ENCODE measurements around the gene C20orf173. TPM values are rescaled to one million over a fixed set of nuclear protein-coding genes. Genes with fewer than 3 reads are reported as not detected.

Gene C20orf173
- total RNA-seq, 1 experiment from 2014 or later: not detected

GRCh38 chr20:35578469-35578868 lies 49.0 kb upstream of the C20orf173 start:
- no peak for TF ChIP-seq KAT7 (CRISPR knock-in tag; IDR thresholded peaks at IDR 0.05; ENCODE audit: borderline replicate concordance)
- no peak for TF ChIP-seq RORB (CRISPR knock-in tag; IDR thresholded peaks at IDR 0.05)
- TF ChIP-seq CBFB (CRISPR knock-in tag; IDR thresholded peaks at IDR 0.05; ENCODE audit: low read depth): no peak
- TF ChIP-seq ZNF317 (CRISPR knock-in tag; IDR thresholded peaks at IDR 0.05; ENCODE audit: borderline replicate concordance, low read depth): no peak
- no peak for TF ChIP-seq ELF4 (CRISPR knock-in tag; IDR thresholded peaks at IDR 0.05; ENCODE audit: low read depth)
- no peak for TF ChIP-seq ZBTB43 (CRISPR knock-in tag; IDR thresholded peaks at IDR 0.05)
- no peak for TF ChIP-seq SMAD3 (CRISPR knock-in tag; IDR thresholded peaks at IDR 0.05; ENCODE audit: borderline replicate concordance)
- TF ChIP-seq ZNF423 (CRISPR knock-in tag; IDR thresholded peaks at IDR 0.05): no peak
- no peak for TF ChIP-seq PREB (CRISPR knock-in tag; IDR thresholded peaks at IDR 0.05; ENCODE audit: borderline replicate concordance)
- TF ChIP-seq, protein P1, sequence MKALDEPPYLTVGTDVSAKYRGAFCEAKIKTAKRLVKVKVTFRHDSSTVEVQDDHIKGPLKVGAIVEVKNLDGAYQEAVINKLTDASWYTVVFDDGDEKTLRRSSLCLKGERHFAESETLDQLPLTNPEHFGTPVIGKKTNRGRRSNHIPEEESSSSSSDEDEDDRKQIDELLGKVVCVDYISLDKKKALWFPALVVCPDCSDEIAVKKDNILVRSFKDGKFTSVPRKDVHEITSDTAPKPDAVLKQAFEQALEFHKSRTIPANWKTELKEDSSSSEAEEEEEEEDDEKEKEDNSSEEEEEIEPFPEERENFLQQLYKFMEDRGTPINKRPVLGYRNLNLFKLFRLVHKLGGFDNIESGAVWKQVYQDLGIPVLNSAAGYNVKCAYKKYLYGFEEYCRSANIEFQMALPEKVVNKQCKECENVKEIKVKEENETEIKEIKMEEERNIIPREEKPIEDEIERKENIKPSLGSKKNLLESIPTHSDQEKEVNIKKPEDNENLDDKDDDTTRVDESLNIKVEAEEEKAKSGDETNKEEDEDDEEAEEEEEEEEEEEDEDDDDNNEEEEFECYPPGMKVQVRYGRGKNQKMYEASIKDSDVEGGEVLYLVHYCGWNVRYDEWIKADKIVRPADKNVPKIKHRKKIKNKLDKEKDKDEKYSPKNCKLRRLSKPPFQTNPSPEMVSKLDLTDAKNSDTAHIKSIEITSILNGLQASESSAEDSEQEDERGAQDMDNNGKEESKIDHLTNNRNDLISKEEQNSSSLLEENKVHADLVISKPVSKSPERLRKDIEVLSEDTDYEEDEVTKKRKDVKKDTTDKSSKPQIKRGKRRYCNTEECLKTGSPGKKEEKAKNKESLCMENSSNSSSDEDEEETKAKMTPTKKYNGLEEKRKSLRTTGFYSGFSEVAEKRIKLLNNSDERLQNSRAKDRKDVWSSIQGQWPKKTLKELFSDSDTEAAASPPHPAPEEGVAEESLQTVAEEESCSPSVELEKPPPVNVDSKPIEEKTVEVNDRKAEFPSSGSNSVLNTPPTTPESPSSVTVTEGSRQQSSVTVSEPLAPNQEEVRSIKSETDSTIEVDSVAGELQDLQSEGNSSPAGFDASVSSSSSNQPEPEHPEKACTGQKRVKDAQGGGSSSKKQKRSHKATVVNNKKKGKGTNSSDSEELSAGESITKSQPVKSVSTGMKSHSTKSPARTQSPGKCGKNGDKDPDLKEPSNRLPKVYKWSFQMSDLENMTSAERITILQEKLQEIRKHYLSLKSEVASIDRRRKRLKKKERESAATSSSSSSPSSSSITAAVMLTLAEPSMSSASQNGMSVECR (CRISPR knock-in tag; IDR thresholded peaks at IDR 0.05; ENCODE audit: borderline replicate concordance): no peak
- TF ChIP-seq EMX1 (CRISPR knock-in tag; IDR thresholded peaks at IDR 0.05): no peak
- TF ChIP-seq, protein P2, sequence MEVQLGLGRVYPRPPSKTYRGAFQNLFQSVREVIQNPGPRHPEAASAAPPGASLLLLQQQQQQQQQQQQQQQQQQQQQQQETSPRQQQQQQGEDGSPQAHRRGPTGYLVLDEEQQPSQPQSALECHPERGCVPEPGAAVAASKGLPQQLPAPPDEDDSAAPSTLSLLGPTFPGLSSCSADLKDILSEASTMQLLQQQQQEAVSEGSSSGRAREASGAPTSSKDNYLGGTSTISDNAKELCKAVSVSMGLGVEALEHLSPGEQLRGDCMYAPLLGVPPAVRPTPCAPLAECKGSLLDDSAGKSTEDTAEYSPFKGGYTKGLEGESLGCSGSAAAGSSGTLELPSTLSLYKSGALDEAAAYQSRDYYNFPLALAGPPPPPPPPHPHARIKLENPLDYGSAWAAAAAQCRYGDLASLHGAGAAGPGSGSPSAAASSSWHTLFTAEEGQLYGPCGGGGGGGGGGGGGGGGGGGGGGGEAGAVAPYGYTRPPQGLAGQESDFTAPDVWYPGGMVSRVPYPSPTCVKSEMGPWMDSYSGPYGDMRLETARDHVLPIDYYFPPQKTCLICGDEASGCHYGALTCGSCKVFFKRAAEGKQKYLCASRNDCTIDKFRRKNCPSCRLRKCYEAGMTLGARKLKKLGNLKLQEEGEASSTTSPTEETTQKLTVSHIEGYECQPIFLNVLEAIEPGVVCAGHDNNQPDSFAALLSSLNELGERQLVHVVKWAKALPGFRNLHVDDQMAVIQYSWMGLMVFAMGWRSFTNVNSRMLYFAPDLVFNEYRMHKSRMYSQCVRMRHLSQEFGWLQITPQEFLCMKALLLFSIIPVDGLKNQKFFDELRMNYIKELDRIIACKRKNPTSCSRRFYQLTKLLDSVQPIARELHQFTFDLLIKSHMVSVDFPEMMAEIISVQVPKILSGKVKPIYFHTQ (CRISPR knock-in tag; IDR thresholded peaks at IDR 0.05): no peak
- TF ChIP-seq, protein P3, sequence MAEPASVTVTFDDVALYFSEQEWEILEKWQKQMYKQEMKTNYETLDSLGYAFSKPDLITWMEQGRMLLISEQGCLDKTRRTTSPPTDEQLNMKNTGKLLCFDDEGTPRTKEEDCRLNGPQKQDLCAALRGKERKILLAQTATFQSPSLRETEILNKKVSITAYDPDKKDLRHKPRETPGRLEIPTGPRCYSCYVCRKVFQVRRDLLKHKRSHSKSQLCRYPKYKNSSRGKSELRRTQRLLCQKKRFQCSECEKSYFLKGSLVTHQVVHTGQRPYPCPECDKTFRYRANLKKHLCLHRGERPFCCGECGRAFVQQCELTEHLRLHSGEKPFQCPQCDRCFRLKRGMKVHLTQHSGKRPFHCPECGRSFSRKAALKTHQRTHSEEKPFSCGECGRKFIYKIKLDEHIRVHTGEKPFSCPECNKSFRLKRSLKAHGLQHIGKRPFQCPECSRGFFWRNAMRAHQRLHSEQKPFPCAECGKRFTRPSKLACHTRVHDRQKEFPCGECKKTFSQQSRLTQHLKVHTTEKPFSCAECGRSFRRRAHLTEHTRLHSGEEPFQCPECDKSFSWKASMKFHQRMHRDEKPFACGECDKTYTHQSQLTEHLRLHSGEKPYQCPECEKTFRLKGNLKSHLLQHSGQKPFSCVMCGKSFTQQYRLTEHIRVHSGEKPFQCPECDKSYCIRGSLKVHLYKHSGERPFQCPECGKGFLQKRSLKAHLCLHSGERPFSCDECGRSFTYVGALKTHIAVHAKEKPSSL (CRISPR knock-in tag; conservative IDR thresholded peaks at IDR 0.05): no peak
- peaks cover 4% of the 10 kb centered on the region; the same call in 1 of the 2 replicates for H3K27me3 Mint-ChIP-seq (ENCODE audit: low read depth)
- ChIA-PET CTCF (interaction anchor here (0.7 to 1.3 kb wide), 6 partner anchors 9 to 369 kb away, joined by 3 to 5 read pairs (median 3); partner anchors contain the start of gene ERGIC3), POLR2A (no interaction called here)
- ATAC-seq (no peak), DNase-seq (ENCODE audit: low spot score) (no peak)
- H3K27ac Mint-ChIP-seq: no peak overlapping the region
- H3K36me3 Mint-ChIP-seq: peaks cover 4% of the 10 kb centered on the region; the same call in 1 of the 2 replicates
- H3K4me3 Mint-ChIP-seq: no peak overlapping the region
- H3K9me3 Mint-ChIP-seq: peaks cover 10% of the 10 kb centered on the region
- no peaks in the 10 kb centered on the region for H3K4me1 Mint-ChIP-seq
